Stimulated activated CD8-positive, alpha-beta memory T cell treated with anti-CD3 and anti-CD28 coated beads, Interleukin-15, amount 100 ng/mL, for 24 hours (primary cell): ENCODE measurements around the gene PIEZO1.
"Not testable (repeated sequence)": the region's sequence is repeated elsewhere in the genome, so short reads cannot be mapped to it uniquely, and the experiment has no call there.

ENCODE experiments used
- DNase-seq: peaks from one replicate; pipeline ENCODE4 v3.0.0-alpha.2; 2020; ENCODE audit warnings: low read depth

Gene PIEZO1

GRCh38 chr16:88805340-88805715, 20.3 kb upstream of the PIEZO1 start:
- DNase-seq = no peak

- no peak for DNase-seq
Observed at GRCh38 chr16:88804552-88805339, 19.7 kb upstream of the PIEZO1 start.

- no peak for DNase-seq
Observed at GRCh38 chr16:88804173-88804551, 19.1 kb upstream of the PIEZO1 start.

GRCh38 chr16:88803264-88803987, 18.4 kb upstream of the PIEZO1 start, which contains the start of gene CDT1:
CDT1 (plus strand) TSS chr16:88803789; CDS start chr16:88803832, 43 bp downstream.
- DNase-seq = peak; percentile 85

GRCh38 chr16:88800277-88800592, 15.2 kb upstream of the PIEZO1 start:
- no peak for DNase-seq

- DNase-seq = no peak
Observed at GRCh38 chr16:88799569-88800276, 14.7 kb upstream of the PIEZO1 start.

GRCh38 chr16:88798772-88799455, 13.9 kb upstream of the PIEZO1 start:
- DNase-seq = no peak

GRCh38 chr16:88798073-88798472, 13.1 kb upstream of the PIEZO1 start:
- DNase-seq = no peak

- no peak for DNase-seq
Observed at GRCh38 chr16:88796278-88796677, 11.3 kb upstream of the PIEZO1 start.

GRCh38 chr16:88793251-88793954, 8.4 kb upstream of the PIEZO1 start:
- DNase-seq = no peak

GRCh38 chr16:88792668-88793250, 7.7 kb upstream of the PIEZO1 start:
- no peak for DNase-seq

- DNase-seq = no peak
Observed at GRCh38 chr16:88792078-88792550, 7.1 kb upstream of the PIEZO1 start.

GRCh38 chr16:88790312-88791211, 5.5 kb upstream of the PIEZO1 start:
- no peak for DNase-seq

- DNase-seq = no peak
Observed at GRCh38 chr16:88789594-88789993, 4.6 kb upstream of the PIEZO1 start.

GRCh38 chr16:88788749-88789148, 3.7 kb upstream of the PIEZO1 start:
- not testable (repeated sequence) for DNase-seq

- no peak for DNase-seq
Observed at GRCh38 chr16:88787579-88788314, 2.7 kb upstream of the PIEZO1 start.

GRCh38 chr16:88784856-88785105, 239 bp downstream of the PIEZO1 start:
- DNase-seq = no peak

GRCh38 chr16:88784074-88784855, 755 bp downstream of the PIEZO1 start:
- no peak for DNase-seq
